Measurements from ENCODE around the gene DYNLRB1. TPM values are rescaled to one million over a fixed set of nuclear protein-coding genes. Genes with fewer than 3 reads are reported as not detected.

DYNLRB1 gene
- total and polyA plus RNA-seq, 9 donors: 67.9 to 133 (median 124) TPM

DNA sequence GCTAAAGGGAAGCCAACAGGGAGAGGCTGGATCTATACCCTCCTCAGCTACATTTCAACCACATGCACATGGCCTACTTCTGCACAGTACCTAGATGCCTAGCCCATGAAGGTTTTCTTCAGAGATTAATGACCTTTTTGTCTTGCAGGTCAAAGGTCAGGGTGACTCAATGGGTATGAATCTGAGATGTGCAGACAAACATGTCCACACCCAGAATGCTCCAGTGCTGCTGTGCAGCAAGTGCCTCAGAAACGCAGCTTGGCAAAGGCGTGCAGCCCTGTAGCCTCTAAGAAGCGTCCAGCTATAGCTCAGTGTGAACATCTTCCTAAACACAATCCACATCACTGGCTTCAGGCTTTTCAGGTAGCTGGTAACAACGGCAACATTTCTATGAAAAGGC lies 66.7 kb downstream of the DYNLRB1 start:
- WGBS (ENCODE audit: insufficient coverage): no CpG with 5 or more reads among the region's 4 CpGs
- DNase-seq: no peak
- H3K4me1 ChIP-seq (ENCODE audit: control insufficient read depth, insufficient read depth, low read length): peaks cover 6% of the 10 kb centered on the region
- H3K36me3 ChIP-seq (ENCODE audit: control insufficient read depth, insufficient read depth, low read length): peaks cover 47% of the 10 kb centered on the region
- no peaks in the 10 kb centered on the region for H3K9me3 ChIP-seq (replicated peaks; ENCODE audit: control insufficient read depth, low read depth, low read length)
- H3K27me3 ChIP-seq (ENCODE audit: control insufficient read depth, insufficient read depth, low read length): no peaks in the 10 kb centered on the region
- H3K27ac ChIP-seq (ENCODE audit: low read length): no peak overlapping the region
- H3K4me3 ChIP-seq (ENCODE audit: low read length): no peak overlapping the region

DNA sequence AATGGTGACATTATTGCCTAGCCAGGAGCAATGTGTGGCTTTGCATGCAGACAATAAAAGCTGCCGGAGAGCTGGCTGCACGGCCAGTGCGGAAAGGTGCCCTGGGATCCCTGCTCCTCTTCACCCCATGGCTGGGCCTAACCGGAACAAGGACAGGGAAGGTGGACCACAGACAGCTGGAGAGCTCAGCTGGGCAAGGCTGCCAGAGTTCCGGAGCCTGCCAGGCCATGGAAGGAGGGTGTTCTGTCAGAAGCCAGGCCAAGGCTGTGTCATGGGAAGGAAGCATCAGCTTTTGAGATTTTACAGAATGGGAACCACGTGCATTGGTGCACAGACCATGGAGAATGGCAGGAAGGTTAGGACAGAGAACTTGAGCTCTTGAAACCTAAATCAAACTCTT lies 67.3 kb downstream of the DYNLRB1 start:
- 91% methylated on average over 6 of the region's 6 CpGs for WGBS (ENCODE audit: insufficient coverage)
- H3K27ac ChIP-seq (ENCODE audit: low read length): no peak overlapping the region

GRCh38 chr20:34585019-34585418 lies 68.8 kb downstream of the DYNLRB1 start:
- Histone ChIP-seq H3K4me1 (ENCODE audit: control insufficient read depth, insufficient read depth, low read length) (peaks cover 6% of the 10 kb centered on the region), H3K4me3 (ENCODE audit: low read length) (no peak overlapping the region)

More for the DNA sequence above, 67.3 kb downstream of the DYNLRB1 start:
- Histone ChIP-seq H3K4me3 (ENCODE audit: low read length) (no peak overlapping the region), H3K36me3 (ENCODE audit: control insufficient read depth, insufficient read depth, low read length) (peaks cover 45% of the 10 kb centered on the region), H3K4me1 (ENCODE audit: control insufficient read depth, insufficient read depth, low read length) (peaks cover 6% of the 10 kb centered on the region), H3K9me3 (replicated peaks; ENCODE audit: control insufficient read depth, low read depth, low read length) (no peaks in the 10 kb centered on the region), H3K27me3 (ENCODE audit: control insufficient read depth, insufficient read depth, low read length) (no peaks in the 10 kb centered on the region)
- no peak for DNase-seq

GRCh38 chr20:34586488-34587163 lies 70.4 kb downstream of the DYNLRB1 start:
- H3K9me3 ChIP-seq (replicated peaks; ENCODE audit: control insufficient read depth, low read depth, low read length): no peaks in the 10 kb centered on the region
- peaks cover 27% of the 10 kb centered on the region for H3K36me3 ChIP-seq (ENCODE audit: control insufficient read depth, insufficient read depth, low read length)
- no CpG with 5 or more reads among the region's 9 CpGs for WGBS (ENCODE audit: insufficient coverage)

More at GRCh38 chr20:34585019-34585418, 68.8 kb downstream of the DYNLRB1 start:
- no peak overlapping the region for H3K27ac ChIP-seq (ENCODE audit: low read length)
- DNase-seq: no peak
- H3K36me3 ChIP-seq (ENCODE audit: control insufficient read depth, insufficient read depth, low read length): peaks cover 39% of the 10 kb centered on the region
- 89% methylated on average over 4 of the region's 5 CpGs for WGBS (ENCODE audit: insufficient coverage)
- H3K9me3 ChIP-seq (replicated peaks; ENCODE audit: control insufficient read depth, low read depth, low read length): no peaks in the 10 kb centered on the region
- H3K27me3 ChIP-seq (ENCODE audit: control insufficient read depth, insufficient read depth, low read length): no peaks in the 10 kb centered on the region

More at GRCh38 chr20:34586488-34587163, 70.4 kb downstream of the DYNLRB1 start:
- DNase-seq: no peak
- Histone ChIP-seq H3K4me1 (ENCODE audit: control insufficient read depth, insufficient read depth, low read length) (peaks cover 3% of the 10 kb centered on the region), H3K27me3 (ENCODE audit: control insufficient read depth, insufficient read depth, low read length) (no peaks in the 10 kb centered on the region), H3K27ac (ENCODE audit: low read length) (no peak overlapping the region), H3K4me3 (ENCODE audit: low read length) (no peak overlapping the region)

Other genes starting within 250 kb of the DYNLRB1 start
- 126 TPM for gene AHCY, start 213.1 kb upstream of the DYNLRB1 start, total RNA-seq
- 100 to 1,000 TPM; 179 to 245 (median 207) TPM for gene AHCY, start 213.1 kb upstream of the DYNLRB1 start, polyA plus RNA-seq (ENCODE audit: insufficient read depth in 1 of 8, insufficient read length in 8 of 8, low replicate concordance in 1 of 8)
- 46.4 TPM for gene ITCH, start 153.1 kb upstream of the DYNLRB1 start, total RNA-seq
- 10 to 100 TPM; 18.1 to 28.9 (median 25.6) TPM for gene ITCH, start 153.1 kb upstream of the DYNLRB1 start, polyA plus RNA-seq (ENCODE audit: insufficient read depth in 1 of 8, insufficient read length in 8 of 8, low replicate concordance in 1 of 8)
- 21.2 TPM for gene MAP1LC3A, start 42.3 kb downstream of the DYNLRB1 start, total RNA-seq
- 10 to 100 TPM; 16.9 to 28.2 (median 21.4) TPM for gene MAP1LC3A, start 42.3 kb downstream of the DYNLRB1 start, polyA plus RNA-seq (ENCODE audit: insufficient read depth in 1 of 8, insufficient read length in 8 of 8, low replicate concordance in 1 of 8)
- gene PIGU, start 160.7 kb downstream of the DYNLRB1 start, total RNA-seq: 13.1 TPM
- gene PIGU, start 160.7 kb downstream of the DYNLRB1 start, polyA plus RNA-seq (ENCODE audit: insufficient read depth in 1 of 8, insufficient read length in 8 of 8, low replicate concordance in 1 of 8): 10 to 100 TPM; 19.7 to 26.8 (median 23.8) TPM
- gene TP53INP2, start 187.9 kb downstream of the DYNLRB1 start, total RNA-seq: 2.4 TPM
- 10 to 100 TPM in 3 of 8 donors, 1 to 10 TPM in 5; 8.3 to 12.4 (median 9.9) TPM for gene TP53INP2, start 187.9 kb downstream of the DYNLRB1 start, polyA plus RNA-seq (ENCODE audit: insufficient read depth in 1 of 8, insufficient read length in 8 of 8, low replicate concordance in 1 of 8)

All from muscle of leg (tissue), 11 donors.